Omental fat pad (tissue), 4 donors: ENCODE results near the gene STEAP3. TPM values are rescaled to one million over a fixed set of nuclear protein-coding genes. Genes with fewer than 3 reads are reported as not detected.

Experiments
- ATAC-seq: fragments of 150-250 bp; one replicate; pipeline ENCODE4 v1.9.1; 2016; ENCODE audit warnings: mild to moderate bottlenecking, moderate library complexity; ENCODE audit not compliant: low FRiP score
- DNase-seq: peaks from one replicate; pipeline ENCODE4 v3.0.0-alpha.2; 2019; ENCODE audit warnings: low spot score
- total RNA-seq, 4 donors: library from RNA; depleted of rRNA; stranded (reverse); fragments of >200 nt; gene quantifications; one replicate each; pipeline ENCODE4 v1.1.0, GENCODE V29; 2016
- TF ChIP-seq, protein P1 (sequence below), 3 donors: fragments of 450-650 bp; IDR thresholded peaks; one replicate each; pipeline ENCODE4 v1.5.1; 2016 to 2017; ENCODE audit warnings: antibody characterized with exemption in 3 of 3, mild to moderate bottlenecking in 3 of 3, moderate library complexity in 2 of 3

STEAP3 gene
- total RNA-seq, 4 donors from 2014 or later = 9.4 to 22.4 (median 16.3) TPM

- no peak for DNase-seq
- TF ChIP-seq, protein P1, sequence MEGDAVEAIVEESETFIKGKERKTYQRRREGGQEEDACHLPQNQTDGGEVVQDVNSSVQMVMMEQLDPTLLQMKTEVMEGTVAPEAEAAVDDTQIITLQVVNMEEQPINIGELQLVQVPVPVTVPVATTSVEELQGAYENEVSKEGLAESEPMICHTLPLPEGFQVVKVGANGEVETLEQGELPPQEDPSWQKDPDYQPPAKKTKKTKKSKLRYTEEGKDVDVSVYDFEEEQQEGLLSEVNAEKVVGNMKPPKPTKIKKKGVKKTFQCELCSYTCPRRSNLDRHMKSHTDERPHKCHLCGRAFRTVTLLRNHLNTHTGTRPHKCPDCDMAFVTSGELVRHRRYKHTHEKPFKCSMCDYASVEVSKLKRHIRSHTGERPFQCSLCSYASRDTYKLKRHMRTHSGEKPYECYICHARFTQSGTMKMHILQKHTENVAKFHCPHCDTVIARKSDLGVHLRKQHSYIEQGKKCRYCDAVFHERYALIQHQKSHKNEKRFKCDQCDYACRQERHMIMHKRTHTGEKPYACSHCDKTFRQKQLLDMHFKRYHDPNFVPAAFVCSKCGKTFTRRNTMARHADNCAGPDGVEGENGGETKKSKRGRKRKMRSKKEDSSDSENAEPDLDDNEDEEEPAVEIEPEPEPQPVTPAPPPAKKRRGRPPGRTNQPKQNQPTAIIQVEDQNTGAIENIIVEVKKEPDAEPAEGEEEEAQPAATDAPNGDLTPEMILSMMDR (IDR thresholded peaks at IDR 0.05) = no peak
- no peak for ATAC-seq
Measured at GRCh38 chr2:119246884-119247843, 23.5 kb downstream of the STEAP3 start.

DNA sequence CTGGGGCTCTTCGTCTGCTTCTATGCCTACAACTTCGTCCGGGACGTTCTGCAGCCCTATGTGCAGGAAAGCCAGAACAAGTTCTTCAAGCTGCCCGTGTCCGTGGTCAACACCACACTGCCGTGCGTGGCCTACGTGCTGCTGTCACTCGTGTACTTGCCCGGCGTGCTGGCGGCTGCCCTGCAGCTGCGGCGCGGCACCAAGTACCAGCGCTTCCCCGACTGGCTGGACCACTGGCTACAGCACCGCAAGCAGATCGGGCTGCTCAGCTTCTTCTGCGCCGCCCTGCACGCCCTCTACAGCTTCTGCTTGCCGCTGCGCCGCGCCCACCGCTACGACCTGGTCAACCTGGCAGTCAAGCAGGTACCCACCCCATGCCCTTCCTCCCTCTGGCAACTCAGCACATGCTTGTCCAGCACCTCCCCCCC lies 24.2 kb downstream of the STEAP3 start:
- no peak for DNase-seq
- no peak for ATAC-seq
- TF ChIP-seq, protein P1 (IDR thresholded peaks at IDR 0.05) = no peak

GRCh38 chr2:119248311-119248710 lies 24.7 kb downstream of the STEAP3 start:
- TF ChIP-seq, protein P1 (IDR thresholded peaks at IDR 0.05) = no peak
- ATAC-seq = no peak
- no peak for DNase-seq

GRCh38 chr2:119248751-119249150 lies 25.1 kb downstream of the STEAP3 start:
- DNase-seq (no peak), ATAC-seq (no peak)
- TF ChIP-seq, protein P1 (IDR thresholded peaks at IDR 0.05) = no peak

- TF ChIP-seq, protein P1 (IDR thresholded peaks at IDR 0.05) = no peak
- ATAC-seq (no peak), DNase-seq (no peak)
Measured at GRCh38 chr2:119249311-119249710, 25.7 kb downstream of the STEAP3 start.

GRCh38 chr2:119249855-119250717 lies 26.5 kb downstream of the STEAP3 start:
- no peak for ATAC-seq
- TF ChIP-seq, protein P1 (IDR thresholded peaks at IDR 0.05) = no peak
- DNase-seq = no peak
